ENCODE data around the gene ZNF443. TPM values are rescaled to one million over a fixed set of nuclear protein-coding genes. Genes with fewer than 3 reads are reported as not detected.

The ZNF443 gene
- total and polyA plus RNA-seq, 9 of the 15 experiments (the other 6 are each of a cell fraction or from before 2014, with no cell fraction given) = 1.5 to 4.9 (median 2.8) TPM

GRCh38 chr19:12448808-12449207, 8.0 kb upstream of the ZNF443 start (continued):
- TF ChIP-seq AFF4 (CRISPR knock-in tag; IDR thresholded peaks at IDR 0.05) (no peak), ELK1 (CRISPR knock-in tag; IDR thresholded peaks at IDR 0.05) (no peak), CREB3 (tag; conservative IDR thresholded peaks at IDR 0.05; ENCODE audit: low read depth) (no peak), ZNF644 (tag; IDR thresholded peaks at IDR 0.05; ENCODE audit: low read depth) (no peak), RBBP5 (IDR thresholded peaks at IDR 0.05; ENCODE audit: borderline replicate concordance, insufficient read depth, low read length, poor library complexity, severe bottlenecking) (no peak), RNF219 (CRISPR knock-in tag; IDR thresholded peaks at IDR 0.05) (no peak), SIRT6 (IDR thresholded peaks at IDR 0.05; ENCODE audit: low read depth, low read length) (no peak), ZNF347 (CRISPR knock-in tag; IDR thresholded peaks at IDR 0.05; ENCODE audit: low read depth) (no peak), PURB (CRISPR knock-in tag; IDR thresholded peaks at IDR 0.05; ENCODE audit: low read depth) (no peak)

All from K562 (cell line).